ENCODE data around the gene BTF3L4. TPM values are rescaled to one million over a fixed set of nuclear protein-coding genes. Genes with fewer than 3 reads are reported as not detected.

BTF3L4 gene
- total RNA-seq, 1 donor, result 119 TPM

GRCh38 chr1:52096216-52096615 is 40.1 kb downstream of the BTF3L4 start:
- TF ChIP-seq, protein P1, sequence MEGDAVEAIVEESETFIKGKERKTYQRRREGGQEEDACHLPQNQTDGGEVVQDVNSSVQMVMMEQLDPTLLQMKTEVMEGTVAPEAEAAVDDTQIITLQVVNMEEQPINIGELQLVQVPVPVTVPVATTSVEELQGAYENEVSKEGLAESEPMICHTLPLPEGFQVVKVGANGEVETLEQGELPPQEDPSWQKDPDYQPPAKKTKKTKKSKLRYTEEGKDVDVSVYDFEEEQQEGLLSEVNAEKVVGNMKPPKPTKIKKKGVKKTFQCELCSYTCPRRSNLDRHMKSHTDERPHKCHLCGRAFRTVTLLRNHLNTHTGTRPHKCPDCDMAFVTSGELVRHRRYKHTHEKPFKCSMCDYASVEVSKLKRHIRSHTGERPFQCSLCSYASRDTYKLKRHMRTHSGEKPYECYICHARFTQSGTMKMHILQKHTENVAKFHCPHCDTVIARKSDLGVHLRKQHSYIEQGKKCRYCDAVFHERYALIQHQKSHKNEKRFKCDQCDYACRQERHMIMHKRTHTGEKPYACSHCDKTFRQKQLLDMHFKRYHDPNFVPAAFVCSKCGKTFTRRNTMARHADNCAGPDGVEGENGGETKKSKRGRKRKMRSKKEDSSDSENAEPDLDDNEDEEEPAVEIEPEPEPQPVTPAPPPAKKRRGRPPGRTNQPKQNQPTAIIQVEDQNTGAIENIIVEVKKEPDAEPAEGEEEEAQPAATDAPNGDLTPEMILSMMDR (IDR thresholded peaks at IDR 0.05; ENCODE audit: extremely low read depth, low read depth, low read length), result no peak
- H3K79me2 ChIP-seq (ENCODE audit: insufficient read depth, low read length), result no peaks in the 10 kb centered on the region
- H4K20me1 ChIP-seq (ENCODE audit: insufficient read depth, low read length), result no peaks in the 10 kb centered on the region
- no peaks in the 10 kb centered on the region for H3K9me3 ChIP-seq (ENCODE audit: low read depth, low read length)
- H3K27me3 ChIP-seq (ENCODE audit: insufficient read depth, low read length), result no peaks in the 10 kb centered on the region
- H3K4me2 ChIP-seq (ENCODE audit: insufficient read depth, low read length), result no peak overlapping the region
- no peak overlapping the region for H2AFZ ChIP-seq (ENCODE audit: low read length)
- no peak overlapping the region for H3K27ac ChIP-seq (ENCODE audit: low read depth, low read length)
- DNase-seq (ENCODE audit: insufficient read length, low spot score, missing footprints), result no peak
- no peak overlapping the region for H3K4me3 ChIP-seq (ENCODE audit: insufficient read depth, low read length)
- H3K4me1 ChIP-seq (ENCODE audit: insufficient read depth, low read length), result no peaks in the 10 kb centered on the region
- H3K36me3 ChIP-seq (ENCODE audit: insufficient read depth, low read length), result peaks cover 4% of the 10 kb centered on the region

DNA sequence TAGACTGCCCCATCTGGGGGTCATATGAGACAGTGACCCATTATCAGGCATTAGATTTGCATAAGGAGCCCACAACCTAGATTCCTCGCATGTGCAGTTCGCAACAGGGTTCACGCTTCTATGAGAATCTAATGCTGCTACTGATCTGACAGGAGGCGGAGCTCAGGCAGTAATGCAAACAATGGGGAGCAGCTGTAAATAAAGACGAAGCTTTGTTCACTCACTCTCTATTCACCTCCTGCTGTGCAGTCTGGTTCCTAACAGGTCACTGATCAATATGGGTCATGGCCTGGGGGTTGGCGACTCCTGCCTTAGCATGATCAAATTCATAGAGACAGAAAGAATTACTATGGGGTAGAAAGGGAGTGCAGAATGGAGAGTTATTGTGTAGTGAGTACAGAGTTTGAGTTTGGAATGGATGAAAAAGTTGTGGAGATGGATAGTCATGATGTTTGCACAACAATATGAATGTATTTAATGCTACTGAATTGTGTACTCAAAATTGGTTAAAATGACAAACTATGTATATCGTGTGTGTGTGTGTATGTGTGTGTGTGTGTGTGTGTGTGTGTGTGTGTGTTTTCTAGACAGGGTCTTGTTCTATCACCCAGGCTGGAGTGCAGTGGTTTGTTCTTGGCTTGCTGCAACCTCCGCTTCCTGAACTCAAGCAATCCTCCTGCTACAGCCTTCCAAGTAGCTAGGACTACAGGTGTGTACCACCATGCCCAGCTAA is 42.2 kb downstream of the BTF3L4 start:
- Histone ChIP-seq H3K36me3 (ENCODE audit: insufficient read depth, low read length) (no peaks in the 10 kb centered on the region), H3K4me3 (ENCODE audit: insufficient read depth, low read length) (no peak overlapping the region), H3K27me3 (ENCODE audit: insufficient read depth, low read length) (no peaks in the 10 kb centered on the region), H2AFZ (ENCODE audit: low read length) (no peak overlapping the region), H3K79me2 (ENCODE audit: insufficient read depth, low read length) (no peaks in the 10 kb centered on the region), H3K9me3 (ENCODE audit: low read depth, low read length) (no peaks in the 10 kb centered on the region), H3K4me2 (ENCODE audit: insufficient read depth, low read length) (no peak overlapping the region), H3K4me1 (ENCODE audit: insufficient read depth, low read length) (no peaks in the 10 kb centered on the region), H4K20me1 (ENCODE audit: insufficient read depth, low read length) (no peaks in the 10 kb centered on the region), H3K27ac (ENCODE audit: low read depth, low read length) (no peak overlapping the region)
- no peak for DNase-seq (ENCODE audit: insufficient read length, low spot score, missing footprints)
- TF ChIP-seq, protein P1 (IDR thresholded peaks at IDR 0.05; ENCODE audit: extremely low read depth, low read depth, low read length), result no peak

GRCh38 chr1:52102336-52103013 is 46.4 kb downstream of the BTF3L4 start:
- Histone ChIP-seq H3K27ac (ENCODE audit: low read depth, low read length) (no peak overlapping the region), H3K4me2 (ENCODE audit: insufficient read depth, low read length) (no peak overlapping the region), H3K36me3 (ENCODE audit: insufficient read depth, low read length) (no peaks in the 10 kb centered on the region), H2AFZ (ENCODE audit: low read length) (no peak overlapping the region), H3K4me1 (ENCODE audit: insufficient read depth, low read length) (no peaks in the 10 kb centered on the region), H3K4me3 (ENCODE audit: insufficient read depth, low read length) (no peak overlapping the region), H3K27me3 (ENCODE audit: insufficient read depth, low read length) (no peaks in the 10 kb centered on the region), H3K79me2 (ENCODE audit: insufficient read depth, low read length) (no peaks in the 10 kb centered on the region), H4K20me1 (ENCODE audit: insufficient read depth, low read length) (no peaks in the 10 kb centered on the region), H3K9me3 (ENCODE audit: low read depth, low read length) (no peaks in the 10 kb centered on the region)
- DNase-seq (ENCODE audit: insufficient read length, low spot score, missing footprints), result no peak
- TF ChIP-seq, protein P1 (IDR thresholded peaks at IDR 0.05; ENCODE audit: extremely low read depth, low read depth, low read length), result no peak

- H3K36me3 ChIP-seq (ENCODE audit: insufficient read depth, low read length), result no peaks in the 10 kb centered on the region
- DNase-seq (ENCODE audit: insufficient read length, low spot score, missing footprints), result no peak
- H4K20me1 ChIP-seq (ENCODE audit: insufficient read depth, low read length), result no peaks in the 10 kb centered on the region
- no peak overlapping the region for H2AFZ ChIP-seq (ENCODE audit: low read length)
- H3K79me2 ChIP-seq (ENCODE audit: insufficient read depth, low read length), result no peaks in the 10 kb centered on the region
- no peak overlapping the region for H3K4me2 ChIP-seq (ENCODE audit: insufficient read depth, low read length)
- H3K9me3 ChIP-seq (ENCODE audit: low read depth, low read length), result no peaks in the 10 kb centered on the region
- H3K4me3 ChIP-seq (ENCODE audit: insufficient read depth, low read length), result no peak overlapping the region
- H3K4me1 ChIP-seq (ENCODE audit: insufficient read depth, low read length), result no peaks in the 10 kb centered on the region
- H3K27me3 ChIP-seq (ENCODE audit: insufficient read depth, low read length), result no peaks in the 10 kb centered on the region
- TF ChIP-seq, protein P1 (IDR thresholded peaks at IDR 0.05; ENCODE audit: extremely low read depth, low read depth, low read length), result no peak
- H3K27ac ChIP-seq (ENCODE audit: low read depth, low read length), result no peak overlapping the region
Measured at GRCh38 chr1:52111492-52111891, 55.4 kb downstream of the BTF3L4 start.

All from osteoblast (primary cell).